Suprapubic skin (tissue), 4 donors: Measurements from ENCODE around the gene CSMD2.

Source experiments
- EP300 ChIP-seq: sonication (generic); formaldehyde crosslinking; IDR thresholded peaks from one replicate; pipeline ENCODE4 v1.6.1; 2017; ENCODE audit warnings: antibody characterized with exemption
- POLR2AphosphoS5 ChIP-seq, 3 donors: sonication (generic); formaldehyde crosslinking; IDR thresholded peaks; one replicate each; pipeline ENCODE4 v1.6.1; 2017; ENCODE audit warnings: antibody characterized with exemption in 3 of 3
- TF ChIP-seq, protein P1 (sequence below), 2 donors: fragments of 200-600 bp in 1 of 2; fragments of 450-650 bp in 1 of 2; sonication (generic) in 1 of 2; IDR thresholded peaks; one replicate each; pipeline ENCODE4 v1.5.1; 2016 to 2019; ENCODE audit warnings: antibody characterized with exemption in 2 of 2, mild to moderate bottlenecking in 1 of 2, moderate library complexity in 1 of 2

DNA sequence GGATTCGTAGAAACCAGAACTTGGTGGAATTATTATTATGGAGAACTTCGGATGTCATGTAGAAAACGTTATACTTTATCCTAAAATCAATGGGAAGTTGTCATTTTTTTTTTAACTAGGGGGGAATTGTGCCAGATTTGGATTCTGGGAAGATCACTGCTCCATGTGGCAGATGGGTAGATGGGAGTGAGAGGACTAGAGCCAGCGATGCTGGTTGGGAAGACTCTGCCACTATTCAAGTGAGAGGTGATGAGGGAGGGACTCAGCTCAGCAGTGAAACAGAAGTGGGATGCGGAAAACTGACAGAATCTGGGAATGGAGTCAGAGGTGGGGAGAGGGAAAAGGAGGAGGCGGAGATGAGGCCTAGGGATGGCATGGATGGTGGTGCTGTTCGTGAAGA, 382.3 kb downstream of the CSMD2 start:
- TF ChIP-seq, protein P1, sequence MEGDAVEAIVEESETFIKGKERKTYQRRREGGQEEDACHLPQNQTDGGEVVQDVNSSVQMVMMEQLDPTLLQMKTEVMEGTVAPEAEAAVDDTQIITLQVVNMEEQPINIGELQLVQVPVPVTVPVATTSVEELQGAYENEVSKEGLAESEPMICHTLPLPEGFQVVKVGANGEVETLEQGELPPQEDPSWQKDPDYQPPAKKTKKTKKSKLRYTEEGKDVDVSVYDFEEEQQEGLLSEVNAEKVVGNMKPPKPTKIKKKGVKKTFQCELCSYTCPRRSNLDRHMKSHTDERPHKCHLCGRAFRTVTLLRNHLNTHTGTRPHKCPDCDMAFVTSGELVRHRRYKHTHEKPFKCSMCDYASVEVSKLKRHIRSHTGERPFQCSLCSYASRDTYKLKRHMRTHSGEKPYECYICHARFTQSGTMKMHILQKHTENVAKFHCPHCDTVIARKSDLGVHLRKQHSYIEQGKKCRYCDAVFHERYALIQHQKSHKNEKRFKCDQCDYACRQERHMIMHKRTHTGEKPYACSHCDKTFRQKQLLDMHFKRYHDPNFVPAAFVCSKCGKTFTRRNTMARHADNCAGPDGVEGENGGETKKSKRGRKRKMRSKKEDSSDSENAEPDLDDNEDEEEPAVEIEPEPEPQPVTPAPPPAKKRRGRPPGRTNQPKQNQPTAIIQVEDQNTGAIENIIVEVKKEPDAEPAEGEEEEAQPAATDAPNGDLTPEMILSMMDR (IDR thresholded peaks at IDR 0.05): no peak
- TF ChIP-seq POLR2AphosphoS5 (IDR thresholded peaks at IDR 0.05): no peak
- TF ChIP-seq EP300: no peak
